GM19397 (cell line): ENCODE results near the gene CEACAM8.
"Not testable (repeated sequence)": the region's sequence is repeated elsewhere in the genome, so short reads cannot be mapped to it uniquely, and the experiment has no call there.

Experiments
- ATAC-seq: cut with Tn5 transposase; IDR thresholded peaks from one replicate; pipeline ENCODE4 v1.9.1; 2021; ENCODE audit warnings: mild to moderate bottlenecking, moderate library complexity; ENCODE audit not compliant: unreplicated experiment

Gene CEACAM8

DNA sequence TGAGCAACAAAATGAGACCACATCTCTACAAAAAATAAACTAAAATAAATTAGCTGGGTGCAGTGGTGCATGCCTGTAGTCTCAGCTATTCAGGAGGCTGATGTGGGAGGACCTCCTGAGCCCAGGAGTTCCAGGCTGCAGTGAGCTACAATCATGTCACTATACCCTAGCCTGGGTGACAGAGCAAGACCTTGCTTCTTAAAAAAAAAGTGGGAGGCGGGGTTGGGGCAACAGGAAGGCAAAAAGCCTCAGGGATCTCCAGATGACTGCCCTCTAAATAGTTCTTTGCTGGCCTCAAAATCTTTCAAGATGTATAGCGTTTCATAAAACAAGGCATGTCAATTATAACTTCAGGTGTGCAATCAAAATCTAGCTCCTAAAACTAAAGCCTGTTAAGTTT is 18.5 kb downstream of the CEACAM8 start:
- ATAC-seq = no peak

DNA sequence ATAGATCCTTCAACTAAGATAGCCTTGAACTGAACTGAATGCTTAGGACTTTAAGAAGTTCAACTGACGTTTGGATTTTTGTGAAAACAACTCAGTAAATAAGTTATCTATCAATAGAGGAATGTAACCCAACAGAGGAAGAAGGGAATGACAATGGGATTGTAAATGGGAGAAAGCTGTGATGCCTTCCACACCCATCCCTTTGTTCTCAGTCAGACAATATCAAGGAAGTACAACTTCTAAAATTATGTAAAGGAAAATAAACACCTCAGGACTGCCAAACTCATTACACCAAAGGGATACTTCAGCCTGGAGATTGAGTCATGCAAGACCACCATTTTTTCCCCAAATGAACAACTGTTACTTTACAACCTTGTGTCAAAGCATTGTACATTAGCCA is 21.1 kb downstream of the CEACAM8 start:
- ATAC-seq = no peak

DNA sequence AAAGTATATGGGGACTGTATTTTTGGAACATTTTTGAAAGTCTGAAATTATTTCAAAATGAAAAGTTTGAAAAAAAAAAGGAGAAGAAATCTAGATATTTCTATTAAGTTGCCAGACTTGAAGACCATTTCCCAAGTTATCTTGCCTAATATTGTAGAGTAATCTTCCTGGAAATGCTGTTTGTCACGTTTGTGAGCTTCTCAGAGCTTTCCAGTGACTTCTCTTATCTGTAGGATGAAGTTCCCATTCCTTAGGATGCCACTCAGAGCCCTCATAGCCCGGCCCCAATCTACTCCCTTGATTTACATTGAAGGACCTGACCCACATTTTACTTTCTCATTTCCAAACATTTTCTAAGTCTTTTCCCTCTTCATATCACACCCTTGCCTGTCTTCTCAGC is 23.6 kb downstream of the CEACAM8 start:
- no peak for ATAC-seq

GRCh38 chr19:42569193-42569592 is 25.5 kb downstream of the CEACAM8 start:
- ATAC-seq = no peak

- ATAC-seq = no peak
These were observed 26.7 kb downstream of the CEACAM8 start for GRCh38 chr19:42568006-42568405.

GRCh38 chr19:42567567-42567966 is 27.2 kb downstream of the CEACAM8 start:
- no peak for ATAC-seq

- ATAC-seq = no peak
These were observed 31.1 kb downstream of the CEACAM8 start for GRCh38 chr19:42563352-42564210.

- no peak for ATAC-seq
These were observed 33.2 kb downstream of the CEACAM8 start for GRCh38 chr19:42561512-42561911.

DNA sequence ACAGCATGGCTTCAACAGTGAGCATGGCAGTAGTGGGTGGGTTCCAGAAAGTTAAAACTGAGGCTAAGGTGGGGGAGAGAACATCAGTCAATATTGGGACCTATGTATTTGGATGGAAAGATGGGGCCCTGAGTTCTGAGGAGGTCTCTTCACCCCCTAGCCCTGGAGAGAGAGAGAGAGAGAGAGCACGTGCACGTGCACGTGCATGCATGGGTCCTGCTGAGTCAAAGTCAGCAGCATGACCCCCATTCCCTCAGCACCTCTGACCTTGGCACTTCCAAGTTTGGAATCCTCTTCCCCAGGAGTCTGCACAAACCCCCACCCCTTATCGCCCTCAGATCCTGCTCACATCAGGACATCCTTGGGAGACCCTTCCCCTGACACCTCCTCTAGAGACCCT is 34.0 kb downstream of the CEACAM8 start:
- ATAC-seq = no peak

GRCh38 chr19:42558450-42559150 is 36.1 kb downstream of the CEACAM8 start:
- ATAC-seq = no peak

DNA sequence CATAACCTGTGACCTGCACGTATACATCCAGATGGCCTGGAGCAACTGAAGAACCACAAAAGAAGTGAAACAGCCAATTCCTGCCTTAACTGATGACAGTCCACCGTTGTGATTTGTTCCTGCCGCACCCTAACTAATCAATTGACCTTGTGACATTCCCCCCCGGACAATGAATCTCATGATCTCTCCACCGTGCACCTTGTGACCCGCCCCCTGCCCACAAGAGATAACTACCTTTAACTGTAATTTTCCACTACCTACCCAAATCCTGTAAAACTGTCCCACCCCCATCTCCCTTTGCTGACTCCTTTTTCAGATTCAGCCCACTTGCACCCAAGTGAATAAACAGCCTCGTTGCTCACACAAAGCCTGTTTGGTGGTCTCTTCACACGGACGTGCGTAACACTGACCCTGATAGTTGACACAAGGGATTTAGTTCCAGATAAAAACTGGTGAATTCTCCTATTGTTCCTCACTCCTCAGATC is 37.3 kb downstream of the CEACAM8 start:
- not testable (repeated sequence) for ATAC-seq

DNA sequence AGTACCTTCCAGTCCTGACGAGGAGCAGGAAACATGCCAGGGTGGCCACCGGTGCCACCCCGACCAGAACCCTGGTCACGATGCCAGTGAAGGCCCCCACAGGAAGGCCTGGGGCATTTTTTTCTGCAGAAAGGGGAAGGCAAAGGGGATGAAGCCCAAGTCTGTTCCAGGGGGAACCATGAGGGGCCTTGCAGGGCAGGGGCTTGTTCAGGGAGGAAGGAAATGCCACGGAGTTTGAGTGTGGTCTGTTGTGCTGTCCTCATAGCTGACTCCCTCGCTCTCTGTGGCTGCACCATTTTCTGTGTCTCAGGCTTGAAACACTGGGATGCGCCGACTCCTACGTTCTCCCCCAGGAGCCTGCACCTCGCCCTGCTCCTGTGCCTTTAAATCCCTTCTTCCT is 38.9 kb downstream of the CEACAM8 start:
- ATAC-seq = no peak

DNA sequence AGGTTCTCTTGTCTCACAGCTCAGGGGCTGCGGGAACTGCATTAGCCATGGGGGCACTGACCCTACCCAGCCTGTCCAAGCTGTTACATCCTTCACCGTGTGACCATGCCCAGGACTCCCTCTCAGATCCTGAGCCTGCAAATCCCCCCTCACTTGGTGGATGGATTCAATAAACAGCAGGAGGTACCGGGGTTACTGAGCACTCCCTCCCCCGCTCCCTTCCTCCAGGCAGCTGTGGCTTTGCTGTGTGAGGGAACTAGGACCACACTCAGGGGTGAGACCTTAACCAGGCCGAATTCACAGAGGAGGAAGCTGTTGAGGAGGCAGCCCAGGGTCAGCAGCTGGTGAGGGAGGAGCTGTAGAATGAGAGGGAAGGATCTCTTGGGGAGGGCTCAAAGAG is 39.4 kb downstream of the CEACAM8 start:
- no peak for ATAC-seq

GRCh38 chr19:42554046-42554575 is 40.6 kb downstream of the CEACAM8 start:
- ATAC-seq = no peak

- ATAC-seq = no peak
These were observed 41.3 kb downstream of the CEACAM8 start for GRCh38 chr19:42553292-42554045.

DNA sequence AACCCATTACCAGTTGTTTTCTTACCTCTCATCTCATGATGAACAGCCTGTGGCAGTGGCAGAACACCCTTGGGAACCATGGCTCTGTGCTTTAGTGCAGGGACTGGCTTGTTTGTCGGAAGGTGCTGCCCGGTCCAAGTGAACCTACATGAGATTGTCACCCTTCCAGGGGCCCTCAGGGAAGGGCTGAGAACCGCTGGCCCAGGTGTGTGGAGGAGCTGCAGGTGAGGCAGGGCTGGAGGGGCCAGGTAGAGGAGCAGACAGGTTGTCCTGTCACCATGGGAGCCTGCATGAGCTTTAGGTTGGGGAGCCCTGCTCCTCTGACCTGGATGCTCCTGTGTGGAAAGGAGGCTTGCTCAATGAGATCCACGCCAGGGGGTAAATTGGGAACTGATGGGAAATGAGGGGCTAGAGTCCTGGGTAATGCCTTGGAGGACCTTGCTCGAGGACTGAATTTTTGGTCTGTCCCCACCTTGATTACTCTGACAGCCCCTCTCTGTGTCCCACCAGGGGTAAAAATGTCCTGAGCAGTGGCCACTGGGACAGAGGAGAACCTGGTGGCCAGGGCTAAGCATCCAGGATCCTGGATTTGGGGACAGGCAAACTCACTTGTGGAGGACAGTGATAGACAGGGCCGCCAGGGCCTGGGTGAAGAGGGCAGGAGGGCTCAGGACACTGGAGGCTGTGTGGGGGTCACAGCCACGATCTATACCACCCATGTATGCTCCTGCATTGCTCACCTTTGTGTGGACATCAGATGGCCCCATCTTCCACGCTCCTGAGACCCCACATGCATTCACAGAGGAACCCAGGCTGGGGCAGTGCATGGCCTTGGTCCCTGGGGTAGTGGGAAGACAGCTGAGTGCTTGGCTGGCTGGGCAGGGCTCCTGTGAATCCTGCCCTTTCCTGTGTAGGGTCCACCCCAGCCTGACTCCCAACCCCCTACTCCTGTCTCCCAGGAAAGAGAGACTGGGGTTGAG is 42.3 kb downstream of the CEACAM8 start:
- ATAC-seq = no peak

- ATAC-seq = not testable (repeated sequence)
These were observed 44.2 kb downstream of the CEACAM8 start for GRCh38 chr19:42550521-42550920.

DNA sequence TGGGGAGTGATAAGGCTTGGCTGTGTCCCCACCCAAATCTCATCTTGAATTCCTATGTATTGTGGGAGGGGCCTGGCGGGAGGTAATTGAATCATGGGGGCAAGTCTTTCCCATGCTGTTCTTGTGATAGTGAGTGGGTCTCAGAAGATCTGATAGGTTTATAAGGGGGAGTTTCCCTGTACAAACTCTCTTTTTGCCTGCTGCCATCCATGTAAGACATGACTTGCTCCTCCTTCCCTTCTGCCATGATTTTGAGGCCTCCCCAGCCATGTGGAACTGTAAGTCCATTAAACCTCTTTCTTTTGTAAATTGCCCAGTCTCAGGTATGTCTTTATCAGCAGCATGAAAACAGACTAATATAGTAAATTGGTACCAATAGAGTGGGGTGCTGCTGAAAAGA is 45.7 kb downstream of the CEACAM8 start:
- ATAC-seq = not testable (repeated sequence)

- no peak for ATAC-seq
These were observed 46.2 kb downstream of the CEACAM8 start for GRCh38 chr19:42548552-42548951.

DNA sequence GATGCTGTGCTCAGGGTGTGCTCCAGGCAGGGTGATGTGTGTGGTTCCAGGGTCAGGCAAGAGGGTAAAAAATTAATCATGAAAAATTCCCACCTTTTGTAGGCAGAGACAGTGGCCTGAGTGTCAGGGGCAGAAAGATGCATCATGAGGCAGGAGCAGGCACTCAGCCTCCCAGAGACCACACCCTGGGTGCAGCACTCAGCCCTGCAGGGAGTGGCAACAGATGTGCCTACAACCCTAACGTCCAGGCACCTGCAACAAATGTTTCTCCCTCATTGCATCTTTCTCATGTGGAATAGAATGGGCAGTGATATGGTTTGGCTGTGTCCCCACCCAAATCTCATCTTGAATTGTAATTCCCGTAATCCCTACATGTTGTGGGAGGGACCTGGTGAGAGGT is 46.8 kb downstream of the CEACAM8 start:
- no peak for ATAC-seq
